GM12874 (cell line): ENCODE measurements around the gene KIAA1755.

Experiments
- CTCF ChIP-seq: IDR thresholded peaks from 2 replicates; pipeline ENCODE4 v1.5.1; 2011; ENCODE audit warnings: low read depth, mild to moderate bottlenecking, control low read depth, low read length, moderate library complexity; ENCODE audit not compliant: insufficient read depth

The KIAA1755 gene

DNA sequence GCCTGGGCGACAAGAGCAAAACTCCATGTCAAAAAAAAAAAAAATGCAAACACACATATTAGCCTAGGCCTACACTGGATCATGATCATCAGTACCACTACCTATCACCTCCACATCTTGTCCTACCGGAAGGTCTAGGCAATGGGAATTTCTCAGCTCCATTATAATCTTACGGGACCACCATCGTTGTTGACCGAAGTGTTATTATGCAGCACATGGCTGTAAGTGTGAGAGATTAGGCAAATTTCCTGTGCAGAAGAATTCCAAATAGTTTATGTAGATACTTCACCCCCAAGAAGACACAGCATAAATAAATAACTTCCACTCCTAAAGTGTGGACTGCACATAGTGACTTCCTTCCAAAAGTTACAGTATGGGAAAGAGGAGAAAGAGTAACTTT, 16.8 kb upstream of the KIAA1755 start:
- no peak for TF ChIP-seq CTCF

DNA sequence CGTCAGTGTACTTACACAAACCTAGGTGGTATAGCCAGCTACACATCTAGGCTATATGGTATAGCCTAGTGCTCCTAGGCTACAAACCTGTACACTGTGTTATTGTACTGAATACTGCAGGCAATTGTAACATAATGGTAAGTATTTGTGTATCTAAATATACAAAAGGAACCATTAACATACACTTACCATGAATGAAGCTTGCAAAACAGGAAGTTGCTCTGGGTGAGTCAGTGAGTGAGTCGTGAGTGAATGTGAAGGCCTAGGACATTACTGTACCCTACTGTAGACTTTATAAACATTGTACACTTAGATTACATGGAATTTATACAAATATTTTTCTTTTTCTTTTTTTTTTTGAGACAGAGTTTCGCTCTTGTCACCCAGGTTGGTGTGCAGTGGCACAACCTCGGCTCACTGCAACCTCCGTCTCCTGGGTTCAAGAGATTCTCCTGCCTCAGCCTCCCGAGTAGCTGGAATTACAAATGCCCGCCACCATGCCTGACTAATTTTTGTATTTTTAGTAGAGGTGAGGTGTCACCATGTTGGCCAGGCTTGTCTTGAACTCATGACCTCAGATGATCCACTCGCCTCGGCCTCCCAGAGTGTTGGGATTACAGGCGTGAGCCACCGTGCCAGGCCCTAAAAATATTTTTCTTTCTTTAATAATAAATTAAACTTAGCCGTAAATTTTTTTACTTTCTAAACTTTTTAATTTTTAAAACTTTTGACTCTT, 15.4 kb upstream of the KIAA1755 start:
- TF ChIP-seq CTCF = no peak

GRCh38 chr20:38272961-38273360, 12.4 kb upstream of the KIAA1755 start:
- no peak for TF ChIP-seq CTCF

DNA sequence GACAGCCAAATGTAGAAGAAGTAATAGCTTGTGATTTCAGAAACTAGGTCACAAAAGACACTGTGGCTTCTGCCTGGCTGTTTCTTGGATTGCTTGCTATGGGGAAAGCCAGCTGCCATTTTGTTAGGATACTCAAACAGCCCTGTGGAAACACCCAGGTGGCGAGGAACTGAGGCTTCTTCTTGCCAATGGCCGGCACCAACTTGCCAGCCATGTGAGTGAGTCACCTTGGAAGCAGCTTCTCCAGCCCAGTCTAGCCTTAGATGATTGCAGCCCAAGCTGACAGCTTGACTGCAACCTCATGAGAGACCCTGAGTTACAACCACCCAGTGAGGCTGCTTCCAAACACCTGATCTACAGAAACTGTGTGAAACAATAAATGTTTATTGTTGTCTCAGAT, 11.9 kb upstream of the KIAA1755 start:
- TF ChIP-seq CTCF = no peak

- TF ChIP-seq CTCF = no peak
Measured at GRCh38 chr20:38271608-38272120, 11.1 kb upstream of the KIAA1755 start.

DNA sequence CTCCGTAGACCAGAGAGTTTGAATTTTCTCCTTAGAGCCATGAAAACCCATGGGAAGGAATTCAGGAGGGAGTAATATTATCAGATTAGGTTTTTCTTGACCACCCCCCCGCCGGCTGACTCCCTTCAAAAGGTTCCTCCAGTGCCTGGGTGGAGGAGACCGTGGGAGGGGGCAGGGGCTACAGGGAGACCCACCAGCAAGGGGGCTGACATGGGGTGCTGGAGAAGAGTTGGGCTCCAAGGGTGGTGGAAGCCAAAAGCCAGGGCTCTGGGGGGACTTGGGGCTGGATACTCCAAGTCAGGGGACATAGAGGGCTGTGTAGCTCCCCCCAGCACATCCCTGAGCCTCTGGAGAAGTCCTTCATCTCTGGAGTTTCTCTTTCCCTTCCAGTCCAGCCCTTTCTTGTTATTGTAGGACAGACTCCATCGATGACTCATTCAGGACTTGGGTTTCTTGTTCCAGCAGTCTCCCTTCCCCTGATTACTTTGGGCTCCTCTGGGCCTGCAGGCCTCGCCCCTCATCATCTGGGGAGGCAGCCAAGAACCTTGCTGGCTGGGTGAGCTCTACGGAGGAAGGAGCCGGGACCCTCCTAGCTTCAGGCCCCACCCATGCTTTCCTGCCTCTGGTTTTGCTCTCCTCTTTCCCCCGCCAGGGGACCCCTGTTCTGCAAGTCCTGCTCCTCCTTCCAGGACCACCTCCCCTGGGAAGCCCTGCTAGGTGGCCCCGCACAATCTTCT, 10.5 kb upstream of the KIAA1755 start:
- no peak for TF ChIP-seq CTCF

- no peak for TF ChIP-seq CTCF
Measured at GRCh38 chr20:38269715-38270114, 9.2 kb upstream of the KIAA1755 start.
